ENCODE results near the gene CHIC2. TPM values are rescaled to one million over a fixed set of nuclear protein-coding genes. Genes with fewer than 3 reads are reported as not detected.

Gene CHIC2
- total and polyA plus RNA-seq, 2 donors (not counting 1 experiment from before 2014, with no cell fraction given) = 39.4 to 52.0 TPM

- no peaks in the 10 kb centered on the region for H3K27me3 ChIP-seq (ENCODE audit: control insufficient read depth, insufficient read depth, low read length)
- no peak overlapping the region for H2AFZ ChIP-seq (ENCODE audit: low read length)
- H3K36me3 ChIP-seq (ENCODE audit: control insufficient read depth, insufficient read depth, low read length) = no peaks in the 10 kb centered on the region
- H3K79me2 ChIP-seq (ENCODE audit: control insufficient read depth, insufficient read depth, low read length) = no peaks in the 10 kb centered on the region
- no peak overlapping the region for H3K27ac ChIP-seq (ENCODE audit: insufficient read depth, low read length)
- H3K4me1 ChIP-seq (ENCODE audit: control insufficient read depth, extremely low read depth, insufficient read depth, low read length) = peaks cover 22% of the 10 kb centered on the region
- H4K20me1 ChIP-seq (ENCODE audit: control insufficient read depth, extremely low read depth, insufficient read depth, low read length) = no peaks in the 10 kb centered on the region
- TF ChIP-seq CTCF (conservative IDR thresholded peaks at IDR 0.05 in 1 of 2, IDR thresholded peaks at IDR 0.05 in 1 of 2; ENCODE audit: low read depth in 1 of 2, low read length in 2 of 2) = no peak
- TF ChIP-seq EZH2 (IDR thresholded peaks at IDR 0.05; ENCODE audit: low read length, missing control alignments) = no peak
- peak overlapping the region; percentile 58 for H3K4me2 ChIP-seq (ENCODE audit: extremely low read depth, insufficient read depth, low read length)
- no peak overlapping the region for H3K4me3 ChIP-seq (replicated peaks in 1 of 4; ENCODE audit: control extremely low read depth in 1 of 4, insufficient read depth in 1 of 4, low read depth in 3 of 4, low read length in 4 of 4)
- no peak overlapping the region for H3K9ac ChIP-seq (ENCODE audit: insufficient read depth, low read length)
- peak in 1 of 2 donors; percentile 65 for DNase-seq (ENCODE audit: low read depth in 2 of 2)
- no peaks in the 10 kb centered on the region for H3K9me3 ChIP-seq (ENCODE audit: control insufficient read depth, insufficient read depth, low read depth, low read length)
Observed at GRCh38 chr4:54076673-54077072, 12.3 kb upstream of the CHIC2 start.

- DNase-seq (ENCODE audit: low read depth in 2 of 2) = no peak
- TF ChIP-seq EZH2 (IDR thresholded peaks at IDR 0.05; ENCODE audit: low read length, missing control alignments) (no peak), CTCF (conservative IDR thresholded peaks at IDR 0.05 in 1 of 2, IDR thresholded peaks at IDR 0.05 in 1 of 2; ENCODE audit: low read depth in 1 of 2, low read length in 2 of 2) (no peak)
- Histone ChIP-seq H3K27me3 (ENCODE audit: control insufficient read depth, insufficient read depth, low read length) (no peaks in the 10 kb centered on the region), H3K4me2 (ENCODE audit: extremely low read depth, insufficient read depth, low read length) (no peak overlapping the region), H3K4me3 (replicated peaks in 1 of 4; ENCODE audit: control extremely low read depth in 1 of 4, insufficient read depth in 1 of 4, low read depth in 3 of 4, low read length in 4 of 4) (no peak overlapping the region), H3K79me2 (ENCODE audit: control insufficient read depth, insufficient read depth, low read length) (no peaks in the 10 kb centered on the region), H3K9me3 (ENCODE audit: control insufficient read depth, insufficient read depth, low read depth, low read length) (no peaks in the 10 kb centered on the region), H3K27ac (ENCODE audit: insufficient read depth, low read length) (no peak overlapping the region), H3K36me3 (ENCODE audit: control insufficient read depth, insufficient read depth, low read length) (no peaks in the 10 kb centered on the region), H3K9ac (ENCODE audit: insufficient read depth, low read length) (no peak overlapping the region), H3K4me1 (ENCODE audit: control insufficient read depth, extremely low read depth, insufficient read depth, low read length) (peaks cover 20% of the 10 kb centered on the region), H4K20me1 (ENCODE audit: control insufficient read depth, extremely low read depth, insufficient read depth, low read length) (no peaks in the 10 kb centered on the region), H2AFZ (ENCODE audit: low read length) (no peak overlapping the region)
Observed at GRCh38 chr4:54074381-54074780, 10.0 kb upstream of the CHIC2 start.

- H3K36me3 ChIP-seq (ENCODE audit: control insufficient read depth, insufficient read depth, low read length) = no peaks in the 10 kb centered on the region
- H2AFZ ChIP-seq (ENCODE audit: low read length) = no peak overlapping the region
- H3K79me2 ChIP-seq (ENCODE audit: control insufficient read depth, insufficient read depth, low read length) = no peaks in the 10 kb centered on the region
- H3K27me3 ChIP-seq (ENCODE audit: control insufficient read depth, insufficient read depth, low read length) = no peaks in the 10 kb centered on the region
- H3K4me1 ChIP-seq (ENCODE audit: control insufficient read depth, extremely low read depth, insufficient read depth, low read length) = peaks cover 20% of the 10 kb centered on the region
- H3K9me3 ChIP-seq (ENCODE audit: control insufficient read depth, insufficient read depth, low read depth, low read length) = no peaks in the 10 kb centered on the region
- H3K27ac ChIP-seq (ENCODE audit: insufficient read depth, low read length) = no peak overlapping the region
- peak; percentile 60 to 68 for DNase-seq (ENCODE audit: low read depth in 2 of 2)
- no peak for TF ChIP-seq EZH2 (IDR thresholded peaks at IDR 0.05; ENCODE audit: low read length, missing control alignments)
- TF ChIP-seq CTCF (conservative IDR thresholded peaks at IDR 0.05 in 1 of 2, IDR thresholded peaks at IDR 0.05 in 1 of 2; ENCODE audit: low read depth in 1 of 2, low read length in 2 of 2) = no peak
- H4K20me1 ChIP-seq (ENCODE audit: control insufficient read depth, extremely low read depth, insufficient read depth, low read length) = no peaks in the 10 kb centered on the region
- no peak overlapping the region for H3K4me2 ChIP-seq (ENCODE audit: extremely low read depth, insufficient read depth, low read length)
- no peak overlapping the region for H3K9ac ChIP-seq (ENCODE audit: insufficient read depth, low read length)
- no peak overlapping the region for H3K4me3 ChIP-seq (replicated peaks in 1 of 4; ENCODE audit: control extremely low read depth in 1 of 4, insufficient read depth in 1 of 4, low read depth in 3 of 4, low read length in 4 of 4)
Observed at GRCh38 chr4:54073271-54073880, 9.0 kb upstream of the CHIC2 start.

Measured in fibroblast of lung (primary cell).